Medulla oblongata (tissue), 1 donor: ENCODE measurements around the gene UQCRFS1.

Source experiments
- DNase-seq: peaks from one replicate; pipeline ENCODE4 v3.0.0-alpha.2; 2015; ENCODE audit errors: extremely low spot score

The UQCRFS1 gene

DNA sequence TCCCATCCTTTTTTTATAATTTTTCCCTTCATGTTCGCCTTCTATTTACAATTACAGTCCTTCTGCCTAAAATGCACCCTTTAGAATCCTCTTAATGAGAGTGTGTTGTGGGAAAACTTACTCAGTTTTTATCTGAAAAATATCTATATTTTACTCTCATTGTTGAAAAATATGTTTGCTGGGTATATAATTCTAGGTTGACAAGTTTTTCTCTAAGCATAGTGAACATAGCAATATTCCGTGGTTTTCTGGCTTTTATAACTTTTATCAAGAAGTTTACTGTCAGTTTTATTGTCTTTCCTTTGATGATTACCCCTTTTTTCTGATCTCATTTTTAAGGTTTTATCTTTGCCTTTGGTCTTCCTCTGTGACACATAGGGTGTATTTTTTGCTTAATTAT lies 57.3 kb downstream of the UQCRFS1 start:
- DNase-seq, result no peak
